HepG2 (cell line): ENCODE data around the gene CDAN1. TPM values are rescaled to one million over a fixed set of nuclear protein-coding genes. Genes with fewer than 3 reads are reported as not detected.

Source experiments
- ATAC-seq: fragments of 200-7000 bp; cut with Tn5 transposase; 3 replicates; pipeline ENCODE4 v1.9.1; 2020; ENCODE audit warnings: mild to moderate bottlenecking, moderate library complexity
- BruUV-seq: library from RNA; stranded (reverse); fragments of 400-500 nt; replicated peaks from 2 replicates; lab custom pipeline; 2021; lab: Mats Ljungman, UMichigan
- CTCF ChIA-PET: fragments of 300-600 bp; formaldehyde crosslinking; extraction: SDS; loops from one replicate; lab custom pipeline; 2021; ENCODE audit warnings: low total read pairs, inconsistent platforms, low intra/inter-chr PET ratio; lab: Yijun Ruan, JAX
- POLR2A ChIA-PET: fragments of 350-600 bp; sonication (Branson Sonifier 250); formaldehyde crosslinking; loops from one replicate; lab custom pipeline; 2020; ENCODE audit warnings: antibody characterized with exemption, inconsistent platforms; lab: Yijun Ruan, JAX
- DNase-seq: peaks from one replicate; pipeline ENCODE4 v3.0.0-alpha.2; 2015; ENCODE audit warnings: low spot score
- FAIRE-seq: peaks from 3 replicates; lab custom pipeline; 2011; peaks lifted over from hg19 to GRCh38; lab: Jason Lieb, UNC
- H2AFZ ChIP-seq: one replicate; pipeline ENCODE4 v1.6.1; 2011; ENCODE audit warnings: low read length, inconsistent platforms
- H3K27ac ChIP-seq: fragments of 300-600 bp; 3 replicates; pipeline ENCODE4 v1.8.0; 2011; ENCODE audit warnings: mixed run types, mild to moderate bottlenecking, mixed read lengths, low read length, inconsistent platforms; ENCODE audit not compliant: insufficient read depth; ENCODE audit errors: extremely low read length
- H3K27me3 ChIP-seq, 2 experiments: fragments of 200-600 bp in 1 of 2; 2 replicates in 1 of 2; 3 replicates in 1 of 2; pipeline versions ENCODE4 v1.6.0 to v1.8.0; 2011; ENCODE audit warnings: low read length in 2 of 2, mild to moderate bottlenecking in 2 of 2, moderate library complexity in 2 of 2, inconsistent platforms in 1 of 2; ENCODE audit not compliant: insufficient read depth in 2 of 2, control insufficient read depth in 1 of 2
- H3K36me3 ChIP-seq, 2 experiments: fragments of 200-600 bp in 1 of 2; replicated peaks in 1 of 2; 2 replicates in 1 of 2; 3 replicates in 1 of 2; pipeline versions ENCODE4 v1.5.1 to v1.8.0; 2011; ENCODE audit warnings: low read length in 2 of 2, inconsistent platforms in 1 of 2; ENCODE audit not compliant: insufficient read depth in 2 of 2, control insufficient read depth in 1 of 2
- H3K4me1 ChIP-seq: 2 replicates; pipeline ENCODE4 v1.5.1; 2012; ENCODE audit warnings: low read length, inconsistent platforms; ENCODE audit not compliant: insufficient read depth
- H3K4me2 ChIP-seq: 2 replicates; pipeline ENCODE4 v1.6.0; 2011; ENCODE audit warnings: low read depth, low read length, inconsistent platforms
- H3K4me3 ChIP-seq, 3 experiments: fragments of 200-600 bp in 1 of 3; sonication (generic), shearing (Covaris generic) in 1 of 3; replicated peaks in 1 of 3; 2 replicates each; pipeline ENCODE4 v1.5.1; 2011 to 2016; ENCODE audit warnings: low read length in 3 of 3, inconsistent platforms in 2 of 3, low read depth in 2 of 3, mild to moderate bottlenecking in 2 of 3, control low read depth in 1 of 3, mixed read lengths in 1 of 3; ENCODE audit not compliant: insufficient read depth in 1 of 3
- H3K79me2 ChIP-seq: one replicate; pipeline ENCODE4 v1.6.1; 2011; ENCODE audit warnings: low read length, inconsistent platforms; ENCODE audit not compliant: insufficient read depth
- H3K9ac ChIP-seq: 2 replicates; pipeline ENCODE4 v1.6.0; 2011; ENCODE audit warnings: mild to moderate bottlenecking, low read depth, low read length, inconsistent platforms; ENCODE audit not compliant: insufficient read depth
- H3K9me3 ChIP-seq: 2 replicates; pipeline ENCODE4 v1.5.1; 2012; ENCODE audit warnings: mild to moderate bottlenecking, low read length
- H4K20me1 ChIP-seq: 2 replicates; pipeline ENCODE4 v1.6.0; 2011; ENCODE audit warnings: inconsistent platforms, mild to moderate bottlenecking, low read length, moderate library complexity; ENCODE audit not compliant: insufficient read depth
- CC2D1A ChIP-seq: sonication (generic); formaldehyde crosslinking; IDR thresholded peaks from 2 replicates; pipeline ENCODE4 v1.8.1; 2023; ENCODE audit warnings: mild to moderate bottlenecking, missing genetic modification reagents
- CREB3 ChIP-seq: sonication (generic); formaldehyde crosslinking; IDR thresholded peaks from 2 replicates; pipeline ENCODE4 v1.5.0; 2020; ENCODE audit warnings: missing genetic modification reagents
- EZH2 ChIP-seq: conservative IDR thresholded peaks from 2 replicates; pipeline ENCODE4 v1.6.1; 2012; ENCODE audit warnings: mild to moderate bottlenecking, low read depth, low read length, moderate library complexity
- ZBTB39 ChIP-seq: sonication (generic); formaldehyde crosslinking; IDR thresholded peaks from 2 replicates; pipeline ENCODE4 v1.5.0; 2020; ENCODE audit warnings: missing genetic modification reagents
- WGBS: methylation state at CpG from one replicate; pipeline ENCODE4 v1.1.6; 2017; ENCODE audit warnings: low lambda C conversion rate; 5-methylcytosine and 5-hydroxymethylcytosine counted together
- in situ Hi-C: cut with HindIII; loops from 2 replicates; pipeline ENCODE4 v1.10.0; 2017; ENCODE audit warnings: low pct_unique_long_range_greater_than_20kb; ENCODE audit not compliant: extremely low pct_ligation_motif_present
- intact Hi-C: fragments of 100-400 bp; cut with micrococcal nuclease; formaldehyde crosslinking; loops from one replicate; pipeline ENCODE4 v1.10.0; 2022; ENCODE audit not compliant: unreplicated experiment
- polyA plus RNA-seq, 8 experiments: library from polyadenylated mRNA; depleted of rRNA in 3 of 8; stranded (reverse) in 7 of 8; unstranded in 1 of 8; fragments of >200 nt; fragmentation: Illumina TruSeq in 4 of 8; extraction: Trizol in 4 of 8; gene quantifications; 2 replicates each; pipeline versions ENCODE4 v1.2.1 to v1.2.3, GENCODE V29; 2011 to 2016; ENCODE audit warnings: low read depth in 4 of 8, missing spikeins in 1 of 8, mixed read lengths in 1 of 8; ENCODE audit not compliant: insufficient read depth in 1 of 8
- total RNA-seq, 5 experiments: library from RNA; depleted of rRNA; stranded (reverse); fragments of >200 nt; fragmentation: Illumina TruSeq; extraction: Trizol; gene quantifications; 2 replicates each; pipeline ENCODE4 v1.2.3, GENCODE V29; 2016; ENCODE audit warnings: low read depth in 1 of 5

The CDAN1 gene
- total and polyA plus RNA-seq, 2 of the 13 experiments (the other 11 are each of a cell fraction or from before 2014, with no cell fraction given) = 5.0 to 16.1 TPM

GRCh38 chr15:42691308-42691707 is 45.6 kb downstream of the CDAN1 start:
- ATAC-seq = no peak
- H3K4me2 ChIP-seq = no peak overlapping the region
- no peak for FAIRE-seq
- no peak overlapping the region for H2AFZ ChIP-seq
- H3K79me2 ChIP-seq = no peaks in the 10 kb centered on the region
- in situ Hi-C loops = no loop called here
- H3K27me3 ChIP-seq = no peaks in the 10 kb centered on the region; a peak in 1 of 5 replicates
- no peak for DNase-seq
- no peak overlapping the region for H3K9ac ChIP-seq
- intact Hi-C loops = no loop called here
- no peaks in the 10 kb centered on the region for H4K20me1 ChIP-seq
- no peaks in the 10 kb centered on the region for H3K9me3 ChIP-seq
- no TSS peak for BruUV-seq
- no peak overlapping the region for H3K27ac ChIP-seq
- ChIA-PET CTCF (no interaction called here), POLR2A (no interaction called here)
- TF ChIP-seq EZH2 (no peak), CREB3 (CRISPR knock-in tag) (no peak), ZBTB39 (CRISPR knock-in tag) (no peak)
- no peaks in the 10 kb centered on the region for H3K4me1 ChIP-seq
- H3K36me3 ChIP-seq = peaks cover 4 to 16% of the 10 kb centered on the region in 2 experiments; a peak in 4 of 5 replicates
- 100% methylated on average over 3 of the region's 4 CpGs for WGBS
- no peak overlapping the region for H3K4me3 ChIP-seq

GRCh38 chr15:42688301-42688700 is 48.6 kb downstream of the CDAN1 start:
- H3K4me1 ChIP-seq = no peaks in the 10 kb centered on the region
- no peaks in the 10 kb centered on the region for H3K79me2 ChIP-seq
- no peak for TF ChIP-seq CC2D1A (CRISPR knock-in tag)
- no peak overlapping the region for H3K4me3 ChIP-seq
- no peaks in the 10 kb centered on the region for H4K20me1 ChIP-seq
- ATAC-seq = no peak
- POLR2A ChIA-PET = no interaction called here
- FAIRE-seq = no peak
- H3K9me3 ChIP-seq = no peaks in the 10 kb centered on the region
- BruUV-seq = no TSS peak
- H3K9ac ChIP-seq = no peak overlapping the region
- no peaks in the 10 kb centered on the region for H3K27me3 ChIP-seq
- H3K27ac ChIP-seq = no peak overlapping the region
- H3K4me2 ChIP-seq = no peak overlapping the region
- CTCF ChIA-PET = no interaction called here
- no peak overlapping the region for H2AFZ ChIP-seq
- H3K36me3 ChIP-seq = peaks cover 9 to 36% of the 10 kb centered on the region in 2 experiments; a peak in 4 of 5 replicates
- no peak for DNase-seq
- in situ Hi-C loops (no loop called here), intact Hi-C loops (no loop called here)
- WGBS = 79% methylated on average over 3 of the region's 3 CpGs
